Esophagus squamous epithelium (tissue), 5 donors: ENCODE results near the gene TWIST2. TPM values are rescaled to one million over a fixed set of nuclear protein-coding genes. Genes with fewer than 3 reads are reported as not detected.

Experiments
- DNase-seq: peaks from one replicate; lab custom pipeline; 2025; lab: John Stamatoyannopoulos, UW
- H3K27ac ChIP-seq, 4 donors: fragments of 200-600 bp; sonication (generic); one replicate each; pipeline ENCODE4 v1.5.1; 2016 to 2019; ENCODE audit warnings: mild to moderate bottlenecking in 1 of 4
- H3K27me3 ChIP-seq, 4 donors: fragments of 200-600 bp; sonication (generic); 1 replicate in 3 of 4; 2 replicates in 1 of 4; pipeline versions ENCODE4 v1.5.1 to v1.6.0; 2017 to 2021; ENCODE audit warnings: antibody characterized with exemption in 1 of 4
- H3K36me3 ChIP-seq, 3 donors: fragments of 200-600 bp; sonication (generic); one replicate each; pipeline ENCODE4 v1.5.1; 2016 to 2019
- H3K4me1 ChIP-seq, 3 donors: fragments of 200-600 bp; sonication (generic); one replicate each; pipeline ENCODE4 v1.5.1; 2017 to 2019
- H3K4me3 ChIP-seq, 4 donors: fragments of 200-600 bp; sonication (generic); 1 replicate in 3 of 4; 2 replicates in 1 of 4; pipeline ENCODE4 v1.5.1; 2016 to 2019; ENCODE audit warnings: mild to moderate bottlenecking in 2 of 4, moderate library complexity in 1 of 4
- H3K9me3 ChIP-seq, 3 donors: fragments of 200-600 bp; sonication (generic); one replicate each; pipeline ENCODE4 v1.5.1; 2016 to 2019
- POLR2A ChIP-seq, 4 donors: fragments of 450-650 bp; IDR thresholded peaks; one replicate each; pipeline ENCODE4 v1.6.1; 2017; ENCODE audit warnings: antibody characterized with exemption in 4 of 4, mild to moderate bottlenecking in 4 of 4, moderate library complexity in 3 of 4
- WGBS, 2 donors: methylation state at CpG; one replicate each; pipeline ENCODE4 v1.1.5; 2018; 5-methylcytosine and 5-hydroxymethylcytosine counted together
- intact Hi-C: fragments of 100-400 bp; cut with DNase I; formaldehyde crosslinking; loops from one replicate; pipeline ENCODE4 v1.15.0; 2022
- total RNA-seq, 4 donors: library from RNA; depleted of rRNA; stranded (reverse); fragments of >200 nt; gene quantifications; one replicate each; pipeline ENCODE4 v1.1.0, GENCODE V29; 2016
- TF ChIP-seq, protein P1 (sequence below), 6 experiments: fragments of 450-650 bp in 4 of 6; fragments of 200-600 bp in 2 of 6; sonication (generic) in 2 of 6; IDR thresholded peaks; one replicate each; pipeline ENCODE4 v1.5.1; 2016 to 2019; ENCODE audit warnings: antibody characterized with exemption in 6 of 6, mild to moderate bottlenecking in 4 of 6, moderate library complexity in 4 of 6
- donor health status: DM: yes; HTN: yes; CAD: no.

TWIST2 gene
- total RNA-seq, 4 donors from 2014 or later = 3.1 to 33.0 (median 4.9) TPM

DNA sequence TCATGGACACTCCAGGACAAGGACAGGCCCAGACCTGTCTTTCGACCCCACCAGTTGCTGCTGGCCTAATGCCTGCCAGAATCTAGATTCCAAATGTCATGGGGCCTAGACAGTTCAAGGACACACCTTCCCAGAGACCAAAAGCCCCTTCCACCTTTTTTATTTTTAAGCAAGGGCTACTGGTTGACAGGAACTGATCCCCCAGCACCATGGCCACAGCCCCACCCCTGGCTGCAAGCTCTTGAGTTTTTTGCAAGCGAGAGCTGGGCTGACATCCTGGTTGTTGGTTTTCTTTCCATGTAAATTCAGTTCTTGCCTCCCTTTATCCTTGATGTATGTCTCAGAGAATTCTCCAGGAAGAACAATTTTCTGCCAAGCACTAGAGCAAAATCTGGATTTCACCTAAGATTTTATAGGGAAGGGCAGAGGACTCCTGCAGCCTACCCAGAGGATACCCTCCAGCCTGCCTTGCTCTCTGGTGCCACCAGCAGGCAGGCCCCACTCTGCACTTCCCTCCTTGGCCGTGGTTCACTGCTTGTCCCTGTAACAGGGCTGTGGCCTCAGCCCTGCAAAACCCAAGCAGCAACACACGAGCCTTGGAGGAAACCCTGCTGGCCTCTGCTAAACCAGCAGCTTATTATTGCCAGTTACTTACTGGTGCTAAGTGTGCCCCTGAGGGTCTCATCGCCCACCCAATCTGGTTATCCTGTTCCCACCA lies 97.7 kb downstream of the TWIST2 start:
- DNase-seq = no peak
- 73 to 90% methylated on average over 3 to 5 of the region's 5 CpGs for WGBS, 2 donors
- H3K4me1 ChIP-seq = peaks cover 0 to 29% (median 7%) of the 10 kb centered on the region in 3 donors
- H3K27ac ChIP-seq = no peak overlapping the region
- no peak overlapping the region for H3K4me3 ChIP-seq
- peaks cover 0 to 9% (median 0%) of the 10 kb centered on the region in 4 donors for H3K27me3 ChIP-seq
- intact Hi-C loops = no loop called here
- TF ChIP-seq POLR2A (IDR thresholded peaks at IDR 0.05) = no peak
- TF ChIP-seq, protein P1, sequence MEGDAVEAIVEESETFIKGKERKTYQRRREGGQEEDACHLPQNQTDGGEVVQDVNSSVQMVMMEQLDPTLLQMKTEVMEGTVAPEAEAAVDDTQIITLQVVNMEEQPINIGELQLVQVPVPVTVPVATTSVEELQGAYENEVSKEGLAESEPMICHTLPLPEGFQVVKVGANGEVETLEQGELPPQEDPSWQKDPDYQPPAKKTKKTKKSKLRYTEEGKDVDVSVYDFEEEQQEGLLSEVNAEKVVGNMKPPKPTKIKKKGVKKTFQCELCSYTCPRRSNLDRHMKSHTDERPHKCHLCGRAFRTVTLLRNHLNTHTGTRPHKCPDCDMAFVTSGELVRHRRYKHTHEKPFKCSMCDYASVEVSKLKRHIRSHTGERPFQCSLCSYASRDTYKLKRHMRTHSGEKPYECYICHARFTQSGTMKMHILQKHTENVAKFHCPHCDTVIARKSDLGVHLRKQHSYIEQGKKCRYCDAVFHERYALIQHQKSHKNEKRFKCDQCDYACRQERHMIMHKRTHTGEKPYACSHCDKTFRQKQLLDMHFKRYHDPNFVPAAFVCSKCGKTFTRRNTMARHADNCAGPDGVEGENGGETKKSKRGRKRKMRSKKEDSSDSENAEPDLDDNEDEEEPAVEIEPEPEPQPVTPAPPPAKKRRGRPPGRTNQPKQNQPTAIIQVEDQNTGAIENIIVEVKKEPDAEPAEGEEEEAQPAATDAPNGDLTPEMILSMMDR (IDR thresholded peaks at IDR 0.05) = peak in 5 of 6 experiments; percentile 31 to 69 (median 54)
- H3K9me3 ChIP-seq = no peaks in the 10 kb centered on the region
- H3K36me3 ChIP-seq = no peaks in the 10 kb centered on the region

DNA sequence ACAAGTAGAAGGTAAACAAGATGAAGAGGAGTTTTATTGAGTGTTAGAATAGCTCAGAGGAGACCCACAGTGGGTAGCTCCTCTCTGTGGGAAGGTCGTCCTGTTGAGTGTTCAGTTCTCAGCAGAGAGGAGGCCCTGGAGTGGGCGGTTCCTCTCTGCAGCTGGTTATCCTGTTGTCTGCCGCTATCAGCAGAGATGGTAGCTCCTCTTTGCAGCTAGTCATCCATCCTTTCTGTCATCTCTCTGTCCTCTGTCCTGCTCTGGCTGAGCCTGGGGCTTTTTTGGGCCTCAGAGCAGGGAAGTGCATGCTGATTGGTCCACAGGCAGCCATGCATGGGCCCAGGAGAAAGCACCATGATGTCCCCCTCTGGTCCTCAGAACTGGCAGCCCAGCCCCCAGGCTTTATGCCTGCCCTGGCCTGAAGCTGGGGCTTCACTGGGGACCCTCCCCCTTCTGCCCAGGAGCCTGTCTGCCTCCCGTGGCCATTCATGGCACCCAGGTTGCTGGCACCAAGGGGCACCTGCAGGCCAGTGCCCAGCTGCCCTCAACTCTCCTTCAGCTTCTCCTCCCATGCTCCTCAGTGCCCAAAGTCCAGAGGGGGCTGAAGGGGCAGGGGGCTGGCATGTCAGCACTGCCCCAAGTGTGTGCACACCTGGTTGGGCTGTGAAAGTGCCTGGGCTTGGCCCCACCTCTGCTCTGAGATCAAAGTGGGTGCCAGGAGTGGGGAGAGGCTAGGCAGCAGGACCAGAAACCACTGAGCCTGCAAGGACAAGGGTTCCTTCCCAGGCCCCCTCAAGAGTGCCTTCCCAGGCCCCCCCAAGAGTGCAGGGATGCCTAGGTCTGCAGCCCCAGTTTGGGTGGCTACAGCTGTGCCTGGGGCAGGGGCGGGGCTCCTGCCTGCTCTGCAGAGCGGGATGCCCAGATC lies 98.7 kb downstream of the TWIST2 start:
- no peak overlapping the region for H3K4me3 ChIP-seq
- H3K9me3 ChIP-seq = no peaks in the 10 kb centered on the region
- no peak overlapping the region for H3K27ac ChIP-seq
- intact Hi-C loops = no loop called here
- no peak for DNase-seq
- H3K27me3 ChIP-seq = peaks cover 0 to 11% (median 0%) of the 10 kb centered on the region in 4 donors
- no peaks in the 10 kb centered on the region for H3K36me3 ChIP-seq
- H3K4me1 ChIP-seq = peaks cover 0 to 29% (median 7%) of the 10 kb centered on the region in 3 donors
- 82 to 100% methylated on average over 3 of the region's 6 CpGs for WGBS, 2 donors
- TF ChIP-seq, protein P1 (IDR thresholded peaks at IDR 0.05) = no peak
- no peak for TF ChIP-seq POLR2A (IDR thresholded peaks at IDR 0.05)

DNA sequence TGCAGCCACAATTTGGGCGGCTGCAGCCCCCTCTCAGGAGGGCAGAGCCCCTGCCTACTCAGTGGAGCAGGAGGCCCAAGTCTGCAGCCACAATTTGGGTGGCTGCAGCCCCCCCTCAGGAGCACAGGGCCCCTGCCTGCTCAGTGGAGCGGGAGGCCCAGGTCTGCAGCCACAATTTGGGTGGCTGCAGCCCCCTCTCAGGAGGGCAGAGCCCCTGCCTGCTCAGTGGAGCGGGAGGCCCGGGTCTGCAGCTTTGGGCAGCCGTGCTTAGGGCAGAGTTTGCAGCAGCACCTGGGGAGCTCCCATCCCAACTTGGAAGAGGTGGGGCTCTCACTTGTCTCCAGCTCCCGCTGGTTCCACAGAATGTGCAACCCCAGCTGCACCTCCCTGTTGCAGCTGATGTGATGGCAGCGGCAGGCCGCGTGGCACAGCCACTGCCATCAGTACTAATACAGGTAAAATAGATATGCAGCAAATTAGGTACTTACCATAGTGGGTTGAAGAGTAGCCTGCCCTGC lies 99.4 kb downstream of the TWIST2 start:
- no peak for DNase-seq
- Histone ChIP-seq H3K4me1 (peaks cover 0 to 29% (median 7%) of the 10 kb centered on the region in 3 donors), H3K27me3 (peaks cover 0 to 11% (median 0%) of the 10 kb centered on the region in 4 donors), H3K36me3 (no peaks in the 10 kb centered on the region), H3K4me3 (no peak overlapping the region), H3K9me3 (no peaks in the 10 kb centered on the region), H3K27ac (peak overlapping the region in 2 of 4 donors; percentile 43 to 70)
- whole genome bisulfite sequencing, 2 donors = no CpG with 5 or more reads among the region's 9 CpGs
- TF ChIP-seq POLR2A (IDR thresholded peaks at IDR 0.05) = no peak
- TF ChIP-seq, protein P1 (IDR thresholded peaks at IDR 0.05) = no peak
- intact Hi-C loops = no loop called here

DNA sequence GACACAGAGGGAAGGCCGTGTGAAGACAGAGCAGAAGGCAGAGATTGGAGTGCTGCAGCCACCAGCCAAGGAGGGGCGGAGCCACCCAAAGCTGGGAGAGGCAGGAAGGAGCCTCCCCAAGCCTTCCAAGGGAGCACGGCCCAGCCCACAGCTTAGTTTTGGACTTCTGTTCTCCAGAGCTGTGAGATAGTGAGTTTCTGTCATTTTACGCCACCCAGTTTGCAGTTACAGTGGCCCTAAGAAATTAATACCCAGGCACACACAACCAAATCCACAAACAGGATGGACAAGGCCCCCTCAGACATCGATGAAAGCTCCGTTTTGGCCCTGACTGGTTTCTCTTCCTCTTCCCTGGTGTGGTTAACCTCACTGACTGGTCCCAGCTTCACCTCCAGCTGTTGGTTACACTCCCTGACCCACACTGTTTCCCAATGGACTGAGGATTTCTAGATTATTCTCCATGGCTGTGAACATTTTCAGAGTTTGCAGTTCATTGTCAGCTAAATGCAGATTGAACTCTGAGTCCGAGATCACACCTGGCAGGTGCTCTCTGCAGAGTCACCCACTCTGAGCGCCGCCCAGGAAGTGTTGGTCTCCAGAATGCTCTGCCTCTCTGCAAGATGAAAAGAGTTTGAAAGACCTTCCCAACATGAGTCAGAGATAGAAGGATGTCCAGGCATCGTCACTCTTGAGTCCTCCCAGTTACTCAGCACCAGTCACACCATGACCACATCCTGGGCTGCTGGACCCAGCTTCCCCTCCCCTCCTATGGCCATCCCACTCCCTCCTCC lies 100.2 kb downstream of the TWIST2 start:
- 43 to 45% methylated on average over 10 of the region's 10 CpGs for WGBS, 2 donors
- DNase-seq = no peak
- intact Hi-C loops = no loop called here
- peaks cover 0 to 29% (median 7%) of the 10 kb centered on the region in 3 donors for H3K4me1 ChIP-seq
- H3K27ac ChIP-seq = peak overlapping the region; percentile 28 to 70 (median 42)
- no peak for TF ChIP-seq POLR2A (IDR thresholded peaks at IDR 0.05)
- TF ChIP-seq, protein P1 (IDR thresholded peaks at IDR 0.05) = no peak
- no peaks in the 10 kb centered on the region for H3K9me3 ChIP-seq
- no peaks in the 10 kb centered on the region for H3K36me3 ChIP-seq
- peaks cover 0 to 11% (median 0%) of the 10 kb centered on the region in 4 donors for H3K27me3 ChIP-seq
- no peak overlapping the region for H3K4me3 ChIP-seq
